CD14-positive monocyte (primary cell): ENCODE data around the gene BEND7. TPM values are rescaled to one million over a fixed set of nuclear protein-coding genes. Genes with fewer than 3 reads are reported as not detected.
"Not testable (repeated sequence)": the region's sequence is repeated elsewhere in the genome, so short reads cannot be mapped to it uniquely, and the experiment has no call there.

Experiments used
- DNase-seq, 3 donors: peaks; one replicate each; pipeline ENCODE4 v3.0.0-alpha.2; 2011 to 2022
- H2AFZ ChIP-seq: 2 replicates; pipeline ENCODE4 v1.6.0; 2012; ENCODE audit warnings: mild to moderate bottlenecking, low read depth, low read length, inconsistent platforms; ENCODE audit not compliant: insufficient read depth, poor library complexity, severe bottlenecking
- H3K27ac ChIP-seq, 2 donors: 1 replicate in 1 of 2; 2 replicates in 1 of 2; pipeline ENCODE4 v1.5.1; 2012 to 2013; ENCODE audit warnings: low read length in 2 of 2, control low read depth in 1 of 2, inconsistent platforms in 1 of 2, low read depth in 1 of 2, mild to moderate bottlenecking in 1 of 2
- H3K27me3 ChIP-seq, 2 donors: one replicate each; pipeline versions ENCODE4 v1.6.0 to v1.6.1; 2011 to 2013; ENCODE audit warnings: low read length in 2 of 2; ENCODE audit not compliant: control insufficient read depth in 2 of 2, insufficient read depth in 2 of 2
- H3K36me3 ChIP-seq, 2 donors: replicated peaks in 1 of 2; 1 replicate in 1 of 2; 2 replicates in 1 of 2; pipeline versions ENCODE4 v1.5.1 to v1.6.1; 2012 to 2013; ENCODE audit warnings: low read length in 2 of 2, control low read depth in 1 of 2, inconsistent platforms in 1 of 2, mild to moderate bottlenecking in 1 of 2; ENCODE audit not compliant: insufficient read depth in 2 of 2, control insufficient read depth in 1 of 2
- H3K4me1 ChIP-seq, 2 donors: 1 replicate in 1 of 2; 2 replicates in 1 of 2; pipeline versions ENCODE4 v1.5.1 to v1.6.1; 2012 to 2013; ENCODE audit warnings: low read length in 2 of 2, control low read depth in 1 of 2, inconsistent platforms in 1 of 2, mild to moderate bottlenecking in 1 of 2, moderate library complexity in 1 of 2; ENCODE audit not compliant: insufficient read depth in 2 of 2, control insufficient read depth in 1 of 2
- H3K4me2 ChIP-seq: replicated peaks from 2 replicates; pipeline ENCODE3; 2012; ENCODE audit warnings: low read length, moderate library complexity, mild to moderate bottlenecking; ENCODE audit not compliant: poor library complexity, severe bottlenecking; ENCODE audit errors: extremely low read depth
- H3K4me3 ChIP-seq, 3 experiments: fragments of 200-600 bp in 1 of 3; sonication (generic) in 1 of 3; replicated peaks in 1 of 3; 1 replicate in 2 of 3; 2 replicates in 1 of 3; pipeline ENCODE4 v1.5.1; 2011 to 2013; ENCODE audit warnings: low read length in 3 of 3, mild to moderate bottlenecking in 3 of 3, control low read depth in 2 of 3, low read depth in 2 of 3, inconsistent platforms in 1 of 3, moderate library complexity in 1 of 3
- H3K79me2 ChIP-seq: 2 replicates; pipeline ENCODE4 v1.6.0; 2012; ENCODE audit warnings: mild to moderate bottlenecking, control low read depth, inconsistent platforms, low read length, moderate library complexity; ENCODE audit not compliant: insufficient read depth
- H3K9ac ChIP-seq: 2 replicates; pipeline ENCODE4 v1.6.0; 2017; ENCODE audit warnings: low read length, mild to moderate bottlenecking; ENCODE audit not compliant: insufficient read depth, poor library complexity, severe bottlenecking
- H3K9me3 ChIP-seq, 2 donors: replicated peaks in 1 of 2; 1 replicate in 1 of 2; 2 replicates in 1 of 2; pipeline versions ENCODE4 v1.5.1 to v1.6.1; 2012 to 2013; ENCODE audit warnings: low read length in 2 of 2, control low read depth in 1 of 2; ENCODE audit not compliant: control insufficient read depth in 1 of 2, insufficient read depth in 1 of 2
- H4K20me1 ChIP-seq: 2 replicates; pipeline ENCODE4 v1.6.0; 2012; ENCODE audit warnings: mild to moderate bottlenecking, low read length, control low read depth, moderate library complexity; ENCODE audit not compliant: insufficient read depth
- H3K27ac Mint-ChIP-seq, 7 donors: one replicate each; pipeline ENCODE4 v1.8.0; 2020; ENCODE audit warnings: mild to moderate bottlenecking in 7 of 7, mixed read lengths in 7 of 7, moderate library complexity in 6 of 7, inconsistent platforms in 2 of 7
- H3K27me3 Mint-ChIP-seq, 3 donors: one replicate each; pipeline ENCODE4 v1.8.0; 2021 to 2022; ENCODE audit warnings: low read depth in 3 of 3, mild to moderate bottlenecking in 3 of 3, mixed read lengths in 3 of 3, moderate library complexity in 3 of 3, inconsistent platforms in 1 of 3
- H3K36me3 Mint-ChIP-seq, 2 donors: one replicate each; pipeline ENCODE4 v1.8.0; 2020; ENCODE audit warnings: mixed read lengths in 2 of 2, inconsistent platforms in 1 of 2, mild to moderate bottlenecking in 1 of 2
- H3K4me1 Mint-ChIP-seq: one replicate; pipeline ENCODE4 v1.8.0; 2020; ENCODE audit warnings: mild to moderate bottlenecking, mixed read lengths
- H3K4me3 Mint-ChIP-seq, 2 donors: one replicate each; pipeline ENCODE4 v1.8.0; 2020; ENCODE audit warnings: mild to moderate bottlenecking in 2 of 2, mixed read lengths in 2 of 2, moderate library complexity in 1 of 2
- H3K9me3 Mint-ChIP-seq, 7 donors: one replicate each; pipeline ENCODE4 v1.8.0; 2020 to 2022; ENCODE audit warnings: mixed read lengths in 7 of 7, mild to moderate bottlenecking in 6 of 7, moderate library complexity in 6 of 7, inconsistent platforms in 2 of 7
- CTCF ChIP-seq: fragments of 200-600 bp; IDR thresholded peaks from one replicate; pipeline ENCODE4 v1.8.0; 2022; ENCODE audit warnings: antibody characterized with exemption, mild to moderate bottlenecking
- WGBS: methylation state at CpG from one replicate; pipeline ENCODE4 v1.1.5; 2013; ENCODE audit warnings: missing lambda C conversion rate; ENCODE audit not compliant: insufficient coverage; 5-methylcytosine and 5-hydroxymethylcytosine counted together
- intact Hi-C, 2 donors: fragments of 100-400 bp; cut with micrococcal nuclease; formaldehyde crosslinking; loops; one replicate each; pipeline versions ENCODE4 v1.15.0 to v1.15.1; 2023
- polyA plus RNA-seq, 3 donors: library from polyadenylated mRNA; depleted of rRNA in 1 of 3; unstranded in 2 of 3; stranded (reverse) in 1 of 3; fragments of 300-500 nt in 2 of 3; fragments of >200 nt in 1 of 3; fragmentation: Illumina TruSeq in 2 of 3; gene quantifications; 1 replicate in 2 of 3; 2 replicates in 1 of 3; pipeline ENCODE4 v1.2.3, GENCODE V29; 2012 to 2021

Gene BEND7
- polyA plus RNA-seq, 3 donors: 0.65 TPM; not detected in 2

GRCh38 chr10:13542533-13542932 lies 13.7 kb upstream of the BEND7 start:
- H3K9ac ChIP-seq: no peak overlapping the region
- H2AFZ ChIP-seq: no peak overlapping the region
- intact Hi-C loops: no loop called here
- H3K9me3 ChIP-seq: no peaks in the 10 kb centered on the region
- Mint-ChIP-seq H3K4me1 (no peaks in the 10 kb centered on the region), H3K9me3 (peaks cover 0 to 2% (median 0%) of the 10 kb centered on the region in 7 donors), H3K36me3 (no peaks in the 10 kb centered on the region), H3K27me3 (peaks cover 12 to 21% (median 21%) of the 10 kb centered on the region in 3 donors), H3K4me3 (no peak overlapping the region), H3K27ac (no peak overlapping the region)
- H4K20me1 ChIP-seq: no peaks in the 10 kb centered on the region
- no peaks in the 10 kb centered on the region for H3K79me2 ChIP-seq
- H3K4me2 ChIP-seq: no peak overlapping the region
- TF ChIP-seq CTCF: no peak
- no peaks in the 10 kb centered on the region for H3K36me3 ChIP-seq
- H3K27me3 ChIP-seq: peaks cover 6 to 15% of the 10 kb centered on the region in 2 donors
- no peak overlapping the region for H3K27ac ChIP-seq
- no peaks in the 10 kb centered on the region for H3K4me1 ChIP-seq
- no peak for DNase-seq
- no peak overlapping the region for H3K4me3 ChIP-seq
- 86% methylated on average over 1 of the region's 5 CpGs for WGBS

GRCh38 chr10:13537985-13538384 lies 9.2 kb upstream of the BEND7 start:
- not testable (repeated sequence) for H3K9me3 Mint-ChIP-seq, H3K9ac ChIP-seq, H3K4me1 ChIP-seq, H3K79me2 ChIP-seq, H3K36me3 ChIP-seq, H3K27ac ChIP-seq, H3K4me3 ChIP-seq, H3K4me1 Mint-ChIP-seq, H3K27me3 ChIP-seq, H3K27ac Mint-ChIP-seq, H4K20me1 ChIP-seq, H2AFZ ChIP-seq, DNase-seq, H3K36me3 Mint-ChIP-seq, H3K4me3 Mint-ChIP-seq, H3K9me3 ChIP-seq, H3K4me2 ChIP-seq
- WGBS: 71% methylated on average over 7 of the region's 9 CpGs
- intact Hi-C loops: loop anchor here in 1 of 2 donors (10.0 kb wide), 1 partner anchor 47 kb away; the partner anchor contains the start of gene PRPF18
- peaks cover 15 to 22% (median 16%) of the 10 kb centered on the region in 3 donors for H3K27me3 Mint-ChIP-seq
